H9 (cell line): Measurements from ENCODE around the gene FOXI1. TPM values are rescaled to one million over a fixed set of nuclear protein-coding genes. Genes with fewer than 3 reads are reported as not detected.

Experiments
- DNase-seq: peaks from one replicate; pipeline ENCODE4 v3.0.0-alpha.2; 2017
- H2AFZ ChIP-seq: one replicate; pipeline ENCODE4 v1.6.1; 2013; ENCODE audit warnings: mild to moderate bottlenecking, low read length, control low read depth, moderate library complexity
- H2AK5ac ChIP-seq: 2 replicates; pipeline ENCODE4 v1.6.1; 2013; ENCODE audit warnings: low read length, control low read depth, mixed read lengths; ENCODE audit not compliant: insufficient read length
- H2BK120ac ChIP-seq: one replicate; pipeline ENCODE4 v1.6.1; 2013; ENCODE audit warnings: low read depth, mild to moderate bottlenecking, low read length, control low read depth, inconsistent platforms; ENCODE audit not compliant: poor library complexity, severe bottlenecking
- H2BK12ac ChIP-seq: 2 replicates; pipeline ENCODE4 v1.6.1; 2013; ENCODE audit warnings: low read length, control low read depth, mixed read lengths, low read depth; ENCODE audit not compliant: insufficient read length
- H2BK15ac ChIP-seq: 2 replicates; pipeline ENCODE4 v1.6.1; 2013; ENCODE audit warnings: low read depth, low read length, control low read depth
- H2BK20ac ChIP-seq: one replicate; pipeline ENCODE4 v1.6.1; 2013; ENCODE audit warnings: low read depth, mild to moderate bottlenecking, low read length, control low read depth, inconsistent platforms; ENCODE audit not compliant: poor library complexity, severe bottlenecking
- H2BK5ac ChIP-seq: 2 replicates; pipeline ENCODE4 v1.6.1; 2013; ENCODE audit warnings: low read length, control low read depth, mixed read lengths; ENCODE audit not compliant: insufficient read length
- H3K14ac ChIP-seq: 2 replicates; pipeline ENCODE4 v1.6.1; 2013; ENCODE audit warnings: low read length, control low read depth; ENCODE audit not compliant: insufficient read depth
- H3K18ac ChIP-seq: 2 replicates; pipeline ENCODE4 v1.6.1; 2013; ENCODE audit warnings: low read depth, mild to moderate bottlenecking, mixed read lengths, low read length, control low read depth; ENCODE audit not compliant: insufficient read length
- H3K23ac ChIP-seq: 2 replicates; pipeline ENCODE4 v1.6.1; 2013; ENCODE audit warnings: low read length, control low read depth, mixed read lengths, low read depth; ENCODE audit not compliant: insufficient read length
- H3K23me2 ChIP-seq: 2 replicates; pipeline ENCODE4 v1.6.1; 2013; ENCODE audit warnings: low read depth, mild to moderate bottlenecking, mixed read lengths, low read length, control low read depth; ENCODE audit not compliant: insufficient read length, poor library complexity, severe bottlenecking
- H3K27ac ChIP-seq: 2 replicates; pipeline ENCODE4 v1.5.1; 2013; ENCODE audit warnings: low read length, control low read depth, mixed read lengths, low read depth; ENCODE audit not compliant: insufficient read length
- H3K27me3 ChIP-seq: 2 replicates; pipeline ENCODE4 v1.6.1; 2013; ENCODE audit warnings: low read length, control low read depth, inconsistent platforms; ENCODE audit not compliant: insufficient read depth
- H3K4ac ChIP-seq: 2 replicates; pipeline ENCODE4 v1.6.1; 2013; ENCODE audit warnings: low read depth, mild to moderate bottlenecking, control low read depth, inconsistent platforms, low read length, moderate library complexity
- H3K4me1 ChIP-seq: 2 replicates; pipeline ENCODE4 v1.6.1; 2013; ENCODE audit warnings: low read length, control low read depth, inconsistent platforms; ENCODE audit not compliant: insufficient read depth
- H3K4me2 ChIP-seq: 2 replicates; pipeline ENCODE4 v1.6.1; 2013; ENCODE audit warnings: low read length, control low read depth, mixed read lengths; ENCODE audit not compliant: insufficient read length, insufficient read depth
- H3K56ac ChIP-seq: 2 replicates; pipeline ENCODE4 v1.6.1; 2013; ENCODE audit warnings: low read depth, mild to moderate bottlenecking, mixed read lengths, low read length, control low read depth; ENCODE audit not compliant: insufficient read length
- H3K79me1 ChIP-seq: 2 replicates; pipeline ENCODE4 v1.6.1; 2013; ENCODE audit warnings: low read depth, mild to moderate bottlenecking, moderate library complexity, low read length, control low read depth, inconsistent platforms; ENCODE audit not compliant: insufficient read depth, poor library complexity, severe bottlenecking
- H3K79me2 ChIP-seq: 2 replicates; pipeline ENCODE4 v1.6.1; 2013; ENCODE audit warnings: low read length, control low read depth, inconsistent platforms; ENCODE audit not compliant: insufficient read depth
- H3K9ac ChIP-seq: 2 replicates; pipeline ENCODE4 v1.6.1; 2013; ENCODE audit warnings: low read length, control low read depth, mixed read lengths; ENCODE audit not compliant: insufficient read length; ENCODE audit errors: extremely low read depth
- H3K9me3 ChIP-seq: one replicate; pipeline ENCODE4 v1.6.1; 2013; ENCODE audit warnings: low read depth, low read length, inconsistent platforms; ENCODE audit not compliant: control insufficient read depth
- H3T11ph ChIP-seq: one replicate; pipeline ENCODE4 v1.6.1; 2013; ENCODE audit warnings: mild to moderate bottlenecking, low read length, control low read depth, inconsistent platforms
- H4K20me1 ChIP-seq: one replicate; pipeline ENCODE4 v1.6.1; 2013; ENCODE audit not compliant: control insufficient read depth, insufficient read length, insufficient read depth
- H4K5ac ChIP-seq: 2 replicates; pipeline ENCODE4 v1.6.1; 2013; ENCODE audit warnings: low read depth, mild to moderate bottlenecking, mixed read lengths, low read length, control low read depth; ENCODE audit not compliant: insufficient read length
- H4K8ac ChIP-seq: replicated peaks from 2 replicates; pipeline ENCODE4 v1.6.1; 2013; ENCODE audit warnings: low read length, control low read depth, mixed read lengths, low read depth; ENCODE audit not compliant: insufficient read length
- H4K91ac ChIP-seq: 2 replicates; pipeline ENCODE4 v1.6.1; 2013; ENCODE audit warnings: low read depth, mild to moderate bottlenecking, moderate library complexity, mixed read lengths, low read length, control low read depth; ENCODE audit not compliant: insufficient read length
- H3K27ac Mint-ChIP-seq, 3 experiments: 2 replicates in 2 of 3; 3 replicates in 1 of 3; pipeline ENCODE4 v1.8.0; 2020 to 2021; ENCODE audit warnings: mixed read lengths in 3 of 3, mild to moderate bottlenecking in 1 of 3, moderate library complexity in 1 of 3
- H3K27me3 Mint-ChIP-seq: 2 replicates; pipeline ENCODE4 v1.8.0; 2021; ENCODE audit warnings: low read depth, mild to moderate bottlenecking, moderate library complexity, mixed read lengths
- H3K36me3 Mint-ChIP-seq, 3 experiments: 2 replicates in 2 of 3; 3 replicates in 1 of 3; pipeline ENCODE4 v1.8.0; 2020 to 2021; ENCODE audit warnings: low read depth in 3 of 3, mixed read lengths in 3 of 3; ENCODE audit not compliant: insufficient read depth in 1 of 3
- H3K4me1 Mint-ChIP-seq, 2 experiments: 2 replicates each; pipeline ENCODE4 v1.8.0; 2020; ENCODE audit warnings: mixed read lengths in 2 of 2
- H3K4me3 Mint-ChIP-seq, 2 experiments: 2 replicates in 1 of 2; 3 replicates in 1 of 2; pipeline ENCODE4 v1.8.0; 2020 to 2021; ENCODE audit warnings: mild to moderate bottlenecking in 2 of 2, mixed read lengths in 2 of 2, moderate library complexity in 1 of 2
- H3K9me3 Mint-ChIP-seq, 2 experiments: 2 replicates in 1 of 2; 3 replicates in 1 of 2; pipeline ENCODE4 v1.8.0; 2020; ENCODE audit warnings: mild to moderate bottlenecking in 2 of 2, mixed read lengths in 2 of 2, moderate library complexity in 1 of 2
- CTCF ChIP-seq: fragments of 200-600 bp; sonication (generic); conservative IDR thresholded peaks from 3 replicates; pipeline ENCODE4 v1.8.0; 2021; ENCODE audit warnings: antibody characterized with exemption, mild to moderate bottlenecking
- WGBS: extraction: QIAGEN DNeasy Blood & Tissue Kit; methylation state at CpG from one replicate; pipeline ENCODE4 v1.1.7; 2013; ENCODE audit warnings: missing lambda C conversion rate, low lambda C conversion rate, mixed read lengths; ENCODE audit not compliant: insufficient read length; ENCODE audit errors: extremely low coverage; 5-methylcytosine and 5-hydroxymethylcytosine counted together
- total RNA-seq: library from RNA; stranded (reverse); gene quantifications from 2 replicates; pipeline ENCODE4 v1.2.1, GENCODE V29; 2021

Gene FOXI1
- total RNA-seq, 1 experiment from 2014 or later: not detected

GRCh38 chr5:170075696-170076095, 30.0 kb upstream of the FOXI1 start:
- no peak overlapping the region for H3K4ac ChIP-seq
- H3K23ac ChIP-seq: no peak overlapping the region
- no peaks in the 10 kb centered on the region for H3K79me2 ChIP-seq
- no peaks in the 10 kb centered on the region for H3K9me3 ChIP-seq
- no peak overlapping the region for H2BK12ac ChIP-seq
- no peak for TF ChIP-seq CTCF
- H4K91ac ChIP-seq: no peak overlapping the region
- no peak overlapping the region for H2BK15ac ChIP-seq
- H3K27ac ChIP-seq: no peak overlapping the region
- H2BK120ac ChIP-seq: no peak overlapping the region
- no peaks in the 10 kb centered on the region for H3K36me3 Mint-ChIP-seq
- no peak overlapping the region for H3T11ph ChIP-seq
- no peak overlapping the region for H3K56ac ChIP-seq
- no peaks in the 10 kb centered on the region for H3K79me1 ChIP-seq
- H3K27me3 Mint-ChIP-seq: peaks cover 7% of the 10 kb centered on the region
- H3K18ac ChIP-seq: no peak overlapping the region
- H3K9me3 Mint-ChIP-seq: no peaks in the 10 kb centered on the region
- no peaks in the 10 kb centered on the region for H3K4me1 ChIP-seq
- no CpG with 5 or more reads among the region's 7 CpGs for WGBS
- H4K8ac ChIP-seq: no peak overlapping the region
- H3K9ac ChIP-seq: no peak overlapping the region
- no peaks in the 10 kb centered on the region for H4K20me1 ChIP-seq
- no peaks in the 10 kb centered on the region for H3K23me2 ChIP-seq
- no peak overlapping the region for H2BK5ac ChIP-seq
- no peak overlapping the region for H4K5ac ChIP-seq
- no peaks in the 10 kb centered on the region for H3K27me3 ChIP-seq
- H3K4me3 Mint-ChIP-seq: no peak overlapping the region
- no peak overlapping the region for H3K14ac ChIP-seq
- H3K27ac Mint-ChIP-seq: no peak overlapping the region
- H3K4me2 ChIP-seq: no peak overlapping the region
- peaks cover under 1 to 4% of the 10 kb centered on the region in 2 experiments; a peak in 3 of 4 replicates for H3K4me1 Mint-ChIP-seq
- no peak for DNase-seq
- no peak overlapping the region for H2AFZ ChIP-seq
- H2AK5ac ChIP-seq: no peak overlapping the region
- H2BK20ac ChIP-seq: no peak overlapping the region
